Astrocyte (in vitro differentiated cells and primary cell): ENCODE data around the gene PCNX1. TPM values are rescaled to one million over a fixed set of nuclear protein-coding genes. Genes with fewer than 3 reads are reported as not detected.
"Not testable (repeated sequence)": the region's sequence is repeated elsewhere in the genome, so short reads cannot be mapped to it uniquely, and the experiment has no call there.

ENCODE experiments used
- DNase-seq: peaks from one replicate; pipeline ENCODE4 v3.0.0-alpha.2; 2010; ENCODE audit warnings: low read depth
- FAIRE-seq: peaks from 2 replicates; lab custom pipeline; 2011; peaks lifted over from hg19 to GRCh38; lab: Jason Lieb, UNC
- H2AFZ ChIP-seq: 2 replicates; pipeline ENCODE4 v1.6.0; 2012; ENCODE audit warnings: low read depth, low read length, inconsistent platforms
- H3K27ac ChIP-seq: 2 replicates; pipeline ENCODE4 v1.5.1; 2011; ENCODE audit warnings: low read depth, low read length, inconsistent platforms
- H3K27me3 ChIP-seq: 2 replicates; pipeline ENCODE4 v1.6.0; 2011; ENCODE audit warnings: low read length, inconsistent platforms; ENCODE audit not compliant: insufficient read depth
- H3K36me3 ChIP-seq: 2 replicates; pipeline ENCODE4 v1.5.1; 2011; ENCODE audit warnings: low read length, inconsistent platforms; ENCODE audit not compliant: insufficient read depth
- H3K4me1 ChIP-seq: 2 replicates; pipeline ENCODE4 v1.5.1; 2011; ENCODE audit warnings: low read length, inconsistent platforms; ENCODE audit not compliant: insufficient read depth
- H3K4me2 ChIP-seq: 2 replicates; pipeline ENCODE4 v1.6.0; 2012; ENCODE audit warnings: low read length, inconsistent platforms
- H3K4me3 ChIP-seq: 2 replicates; pipeline ENCODE4 v1.5.1; 2011; ENCODE audit warnings: low read depth, mild to moderate bottlenecking, low read length, inconsistent platforms; ENCODE audit not compliant: insufficient read depth
- H3K79me2 ChIP-seq: 2 replicates; pipeline ENCODE4 v1.6.0; 2012; ENCODE audit warnings: mild to moderate bottlenecking, low read length, inconsistent platforms; ENCODE audit not compliant: insufficient read depth
- H3K9ac ChIP-seq: 2 replicates; pipeline ENCODE4 v1.6.0; 2012; ENCODE audit warnings: mild to moderate bottlenecking, low read length, inconsistent platforms
- H3K9me3 ChIP-seq: 2 replicates; pipeline ENCODE4 v1.5.1; 2012; ENCODE audit warnings: low read depth, mild to moderate bottlenecking, low read length, inconsistent platforms; ENCODE audit not compliant: insufficient read depth
- H4K20me1 ChIP-seq: 2 replicates; pipeline ENCODE4 v1.6.0; 2012; ENCODE audit warnings: low read length, inconsistent platforms; ENCODE audit not compliant: insufficient read depth
- H3K27ac Mint-ChIP-seq: one replicate; pipeline ENCODE4 v1.8.0; 2021; ENCODE audit warnings: mild to moderate bottlenecking, mixed read lengths; ENCODE audit not compliant: unreplicated experiment
- H3K27me3 Mint-ChIP-seq: one replicate; pipeline ENCODE4 v1.8.0; 2021; ENCODE audit warnings: low read depth, mixed read lengths; ENCODE audit not compliant: unreplicated experiment
- H3K36me3 Mint-ChIP-seq: one replicate; pipeline ENCODE4 v1.8.0; 2021; ENCODE audit warnings: low read depth, mixed read lengths; ENCODE audit not compliant: unreplicated experiment
- H3K4me1 Mint-ChIP-seq: one replicate; pipeline ENCODE4 v1.8.0; 2021; ENCODE audit warnings: low read depth, mixed read lengths; ENCODE audit not compliant: unreplicated experiment
- H3K4me3 Mint-ChIP-seq: one replicate; pipeline ENCODE4 v1.8.0; 2021; ENCODE audit warnings: mild to moderate bottlenecking, moderate library complexity, mixed read lengths; ENCODE audit not compliant: unreplicated experiment
- H3K9me3 Mint-ChIP-seq: one replicate; pipeline ENCODE4 v1.8.0; 2021; ENCODE audit warnings: mild to moderate bottlenecking, mixed read lengths; ENCODE audit not compliant: unreplicated experiment
- CTCF ChIP-seq: IDR thresholded peaks from 2 replicates; pipeline ENCODE4 v1.5.1; 2011; ENCODE audit warnings: low read depth, mild to moderate bottlenecking, inconsistent platforms, low read length, moderate library complexity; ENCODE audit not compliant: insufficient read depth
- EZH2 ChIP-seq: IDR thresholded peaks from 2 replicates; pipeline ENCODE4 v1.6.1; 2012; ENCODE audit warnings: mild to moderate bottlenecking, low read length, inconsistent platforms; ENCODE audit not compliant: insufficient read depth
- total RNA-seq: library from RNA; stranded (reverse); gene quantifications from 2 replicates; pipeline ENCODE4 v1.2.1, GENCODE V29; 2021

The PCNX1 gene
- total RNA-seq, 1 donor from 2014 or later: 91.3 TPM

DNA sequence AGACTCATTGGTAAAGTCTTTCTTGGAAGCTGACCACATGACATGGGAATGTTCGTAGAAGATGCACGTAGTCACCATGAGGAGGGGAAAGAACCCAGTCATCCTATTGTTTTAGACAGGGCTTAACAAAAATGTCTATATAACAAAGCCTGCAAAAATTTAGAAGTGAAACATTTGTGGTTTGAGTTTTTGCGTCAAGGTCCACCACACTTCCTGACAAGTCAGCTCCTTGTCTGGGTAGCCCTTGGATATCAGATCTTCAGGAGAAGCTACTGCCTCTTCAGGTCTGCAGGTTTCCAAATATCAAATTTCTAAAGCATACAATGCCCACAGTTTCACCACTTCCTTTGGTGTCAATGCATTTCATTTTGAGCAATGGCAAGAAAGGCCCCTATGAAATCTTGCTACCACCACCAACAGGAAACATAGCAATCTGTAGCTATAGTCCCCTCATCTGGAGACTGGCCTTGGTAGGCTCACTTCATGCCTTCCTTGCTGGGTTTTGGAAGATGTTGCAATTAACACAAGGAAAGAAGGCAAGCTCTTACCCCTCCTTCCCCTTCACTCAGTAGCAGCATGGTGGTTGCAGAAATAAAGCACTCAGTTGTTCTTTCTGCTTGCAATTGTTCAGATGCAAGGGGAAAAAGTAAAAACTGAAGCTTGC, 235.2 kb downstream of the PCNX1 start:
- Mint-ChIP-seq H3K9me3 (peaks cover 3% of the 10 kb centered on the region), H3K36me3 (no peaks in the 10 kb centered on the region), H3K4me1 (peaks cover 25% of the 10 kb centered on the region), H3K27me3 (no peaks in the 10 kb centered on the region), H3K27ac (peak overlapping the region; percentile 90), H3K4me3 (no peak overlapping the region)
- peak overlapping the region; percentile 97 for H3K27ac ChIP-seq
- H3K36me3 ChIP-seq: no peaks in the 10 kb centered on the region
- TF ChIP-seq CTCF (no peak), EZH2 (no peak)
- H3K4me2 ChIP-seq: peak overlapping the region; percentile 76
- H3K4me1 ChIP-seq: peaks cover 30% of the 10 kb centered on the region
- no peaks in the 10 kb centered on the region for H3K27me3 ChIP-seq
- H3K9ac ChIP-seq: peak overlapping the region; percentile 75
- no peaks in the 10 kb centered on the region for H3K79me2 ChIP-seq
- H2AFZ ChIP-seq: no peak overlapping the region
- H3K4me3 ChIP-seq: peak overlapping the region; percentile 29
- no peaks in the 10 kb centered on the region for H4K20me1 ChIP-seq
- FAIRE-seq: peak; percentile 87
- DNase-seq: peak; percentile 100
- H3K9me3 ChIP-seq: no peaks in the 10 kb centered on the region

- Histone ChIP-seq H3K9me3 (no peaks in the 10 kb centered on the region), H3K9ac (peak overlapping the region; percentile 75), H3K4me1 (peaks cover 26% of the 10 kb centered on the region), H2AFZ (peak overlapping the region; percentile 29), H4K20me1 (no peaks in the 10 kb centered on the region), H3K4me2 (peak overlapping the region; percentile 76), H3K4me3 (no peak overlapping the region), H3K27ac (peak overlapping the region; percentile 97), H3K36me3 (no peaks in the 10 kb centered on the region), H3K27me3 (no peaks in the 10 kb centered on the region), H3K79me2 (no peaks in the 10 kb centered on the region)
- no peak for TF ChIP-seq EZH2
- no peak for TF ChIP-seq CTCF
- H3K36me3 Mint-ChIP-seq: no peaks in the 10 kb centered on the region
- peak overlapping the region; percentile 54 for H3K4me3 Mint-ChIP-seq
- FAIRE-seq: peak; percentile 87
- peak; percentile 94 for DNase-seq
- no peaks in the 10 kb centered on the region for H3K27me3 Mint-ChIP-seq
- peaks cover 3% of the 10 kb centered on the region for H3K9me3 Mint-ChIP-seq
- H3K4me1 Mint-ChIP-seq: peaks cover 25% of the 10 kb centered on the region
- H3K27ac Mint-ChIP-seq: peak overlapping the region; percentile 90
Observed at GRCh38 chr14:71143381-71144290, 236.4 kb downstream of the PCNX1 start.

GRCh38 chr14:71147335-71147734, 240.1 kb downstream of the PCNX1 start:
- H3K4me1 Mint-ChIP-seq: peaks cover 16% of the 10 kb centered on the region

More at GRCh38 chr14:71147335-71147734, 240.1 kb downstream of the PCNX1 start:
- H3K27ac Mint-ChIP-seq, H3K36me3 Mint-ChIP-seq, FAIRE-seq, H3K4me2 ChIP-seq, H3K4me3 Mint-ChIP-seq, H3K9ac ChIP-seq, H3K27me3 Mint-ChIP-seq, H3K9me3 ChIP-seq, H3K4me3 ChIP-seq, H3K27me3 ChIP-seq, H3K79me2 ChIP-seq, H3K27ac ChIP-seq, H2AFZ ChIP-seq, H3K36me3 ChIP-seq, DNase-seq, H4K20me1 ChIP-seq: not testable (repeated sequence)
- peaks cover 23% of the 10 kb centered on the region for H3K9me3 Mint-ChIP-seq
- peaks cover 14% of the 10 kb centered on the region for H3K4me1 ChIP-seq
